ENCODE results near the gene SCN7A. TPM values are rescaled to one million over a fixed set of nuclear protein-coding genes. Genes with fewer than 3 reads are reported as not detected.

Gene SCN7A
- total RNA-seq, 5 donors from 2014 or later (not counting 1 experiment from before 2014, with no cell fraction given) = 0.03 to 0.09 TPM; not detected in 3

- Histone ChIP-seq H3K4me3 (ENCODE audit: control insufficient read depth in 1 of 2, extremely low read depth in 1 of 2, low read length in 1 of 2) (no peak overlapping the region), H3K9me3 (no peaks in the 10 kb centered on the region), H3K4me1 (ENCODE audit: control insufficient read depth in 1 of 2, extremely low read depth in 1 of 2, insufficient read depth in 2 of 2, low read length in 2 of 2) (peaks cover 7 to 13% of the 10 kb centered on the region in 2 experiments), H3K36me3 (ENCODE audit: control insufficient read depth in 2 of 2, extremely low read depth in 1 of 2, insufficient read depth in 1 of 2, low read length in 1 of 2) (no peaks in the 10 kb centered on the region), H3K27me3 (replicated peaks in 1 of 2; ENCODE audit: control insufficient read depth in 2 of 2, extremely low read depth in 1 of 2, insufficient read depth in 2 of 2, low read length in 1 of 2) (peaks cover 2 to 13% of the 10 kb centered on the region in 2 experiments), H3K27ac (ENCODE audit: low read length) (no peak overlapping the region)
- ATAC-seq (replicated peaks in 1 of 4) = no peak
- Mint-ChIP-seq H3K36me3 (no peaks in the 10 kb centered on the region), H3K27me3 (peaks cover 13 to 28% of the 10 kb centered on the region in 2 donors), H3K9me3 (no peaks in the 10 kb centered on the region), H3K4me1 (peaks cover 6 to 21% (median 14%) of the 10 kb centered on the region in 3 donors), H3K27ac (no peak overlapping the region), H3K4me3 (no peak overlapping the region)
- DNase-seq = no peak
- ChIA-PET POLR2A (no interaction called here), CTCF (no interaction called here)
- 65% methylated on average over 2 of the region's 2 CpGs for WGBS (ENCODE audit: insufficient coverage)
Observed at GRCh38 chr2:166373105-166373504, 120.9 kb downstream of the SCN7A start.

- H3K4me3 ChIP-seq (ENCODE audit: control insufficient read depth in 1 of 2, extremely low read depth in 1 of 2, low read length in 1 of 2) = no peak overlapping the region
Observed at GRCh38 chr2:166372046-166372445, 122.0 kb downstream of the SCN7A start.

GRCh38 chr2:166365803-166366420 is 128.1 kb downstream of the SCN7A start:
- no peaks in the 10 kb centered on the region for H3K27me3 ChIP-seq (replicated peaks in 1 of 2; ENCODE audit: control insufficient read depth in 2 of 2, extremely low read depth in 1 of 2, insufficient read depth in 2 of 2, low read length in 1 of 2)
- H3K36me3 ChIP-seq (ENCODE audit: control insufficient read depth in 2 of 2, extremely low read depth in 1 of 2, insufficient read depth in 1 of 2, low read length in 1 of 2) = no peaks in the 10 kb centered on the region
- POLR2A ChIA-PET = no interaction called here
- H3K4me3 ChIP-seq (ENCODE audit: control insufficient read depth in 1 of 2, extremely low read depth in 1 of 2, low read length in 1 of 2) = no peak overlapping the region
- ATAC-seq (replicated peaks in 1 of 4) (no peak), DNase-seq (no peak)
- H3K27ac Mint-ChIP-seq = no peak overlapping the region
- no peak overlapping the region for H3K4me3 Mint-ChIP-seq
- peaks cover 0 to 1% of the 10 kb centered on the region in 2 donors for H3K27me3 Mint-ChIP-seq
- no peak overlapping the region for H3K27ac ChIP-seq (ENCODE audit: low read length)
- no peaks in the 10 kb centered on the region for H3K9me3 Mint-ChIP-seq
- H3K4me1 ChIP-seq (ENCODE audit: control insufficient read depth in 1 of 2, extremely low read depth in 1 of 2, insufficient read depth in 2 of 2, low read length in 2 of 2) = no peaks in the 10 kb centered on the region
- 63% methylated on average over 1 of the region's 6 CpGs for WGBS (ENCODE audit: insufficient coverage)
- H3K4me1 Mint-ChIP-seq = no peaks in the 10 kb centered on the region
- CTCF ChIA-PET = no interaction called here
- no peaks in the 10 kb centered on the region for H3K9me3 ChIP-seq
- no peaks in the 10 kb centered on the region for H3K36me3 Mint-ChIP-seq

More at GRCh38 chr2:166372046-166372445, 122.0 kb downstream of the SCN7A start:
- no CpG with 5 or more reads among the region's 2 CpGs for WGBS (ENCODE audit: insufficient coverage)
- Histone ChIP-seq H3K27me3 (replicated peaks in 1 of 2; ENCODE audit: control insufficient read depth in 2 of 2, extremely low read depth in 1 of 2, insufficient read depth in 2 of 2, low read length in 1 of 2) (peaks cover 0 to 13% of the 10 kb centered on the region in 2 experiments), H3K27ac (ENCODE audit: low read length) (no peak overlapping the region), H3K36me3 (ENCODE audit: control insufficient read depth in 2 of 2, extremely low read depth in 1 of 2, insufficient read depth in 1 of 2, low read length in 1 of 2) (no peaks in the 10 kb centered on the region), H3K4me1 (ENCODE audit: control insufficient read depth in 1 of 2, extremely low read depth in 1 of 2, insufficient read depth in 2 of 2, low read length in 2 of 2) (peaks cover 7 to 13% of the 10 kb centered on the region in 2 experiments), H3K9me3 (no peaks in the 10 kb centered on the region)
- DNase-seq (no peak), ATAC-seq (replicated peaks in 1 of 4) (no peak)
- POLR2A ChIA-PET = no interaction called here
- no peaks in the 10 kb centered on the region for H3K9me3 Mint-ChIP-seq
- H3K27me3 Mint-ChIP-seq = peaks cover 13 to 26% of the 10 kb centered on the region in 2 donors
- CTCF ChIA-PET = no interaction called here
- H3K27ac Mint-ChIP-seq = no peak overlapping the region
- H3K36me3 Mint-ChIP-seq = no peaks in the 10 kb centered on the region
- H3K4me3 Mint-ChIP-seq = no peak overlapping the region
- peaks cover 6 to 21% (median 14%) of the 10 kb centered on the region in 3 donors for H3K4me1 Mint-ChIP-seq

- Mint-ChIP-seq H3K4me1 (no peaks in the 10 kb centered on the region), H3K4me3 (no peak overlapping the region), H3K36me3 (no peaks in the 10 kb centered on the region), H3K9me3 (no peaks in the 10 kb centered on the region), H3K27ac (no peak overlapping the region), H3K27me3 (peaks cover 0 to 1% of the 10 kb centered on the region in 2 donors)
- H3K9me3 ChIP-seq = no peaks in the 10 kb centered on the region
- no peaks in the 10 kb centered on the region for H3K27me3 ChIP-seq (replicated peaks in 1 of 2; ENCODE audit: control insufficient read depth in 2 of 2, extremely low read depth in 1 of 2, insufficient read depth in 2 of 2, low read length in 1 of 2)
- ChIA-PET POLR2A (no interaction called here), CTCF (no interaction called here)
- H3K4me3 ChIP-seq (ENCODE audit: control insufficient read depth in 1 of 2, extremely low read depth in 1 of 2, low read length in 1 of 2) = no peak overlapping the region
- WGBS (ENCODE audit: insufficient coverage) = no CpG with 5 or more reads among the region's 3 CpGs
- no peaks in the 10 kb centered on the region for H3K36me3 ChIP-seq (ENCODE audit: control insufficient read depth in 2 of 2, extremely low read depth in 1 of 2, insufficient read depth in 1 of 2, low read length in 1 of 2)
- ATAC-seq (replicated peaks in 1 of 4) = no peak
- DNase-seq = no peak
- H3K4me1 ChIP-seq (ENCODE audit: control insufficient read depth in 1 of 2, extremely low read depth in 1 of 2, insufficient read depth in 2 of 2, low read length in 2 of 2) = no peaks in the 10 kb centered on the region
- no peak overlapping the region for H3K27ac ChIP-seq (ENCODE audit: low read length)
Observed at GRCh38 chr2:166365239-166365638, 128.8 kb downstream of the SCN7A start.

GRCh38 chr2:166364476-166365161 is 129.4 kb downstream of the SCN7A start:
- ChIA-PET POLR2A (no interaction called here), CTCF (no interaction called here)
- Mint-ChIP-seq H3K4me3 (no peak overlapping the region), H3K27me3 (peaks cover 0 to 1% of the 10 kb centered on the region in 2 donors), H3K36me3 (no peaks in the 10 kb centered on the region), H3K4me1 (no peaks in the 10 kb centered on the region), H3K9me3 (no peaks in the 10 kb centered on the region), H3K27ac (no peak overlapping the region)
- no peak for ATAC-seq (replicated peaks in 1 of 4)
- Histone ChIP-seq H3K9me3 (no peaks in the 10 kb centered on the region), H3K4me3 (ENCODE audit: control insufficient read depth in 1 of 2, extremely low read depth in 1 of 2, low read length in 1 of 2) (no peak overlapping the region), H3K4me1 (ENCODE audit: control insufficient read depth in 1 of 2, extremely low read depth in 1 of 2, insufficient read depth in 2 of 2, low read length in 2 of 2) (no peaks in the 10 kb centered on the region), H3K27me3 (replicated peaks in 1 of 2; ENCODE audit: control insufficient read depth in 2 of 2, extremely low read depth in 1 of 2, insufficient read depth in 2 of 2, low read length in 1 of 2) (no peaks in the 10 kb centered on the region), H3K27ac (ENCODE audit: low read length) (no peak overlapping the region), H3K36me3 (ENCODE audit: control insufficient read depth in 2 of 2, extremely low read depth in 1 of 2, insufficient read depth in 1 of 2, low read length in 1 of 2) (no peaks in the 10 kb centered on the region)
- 100% methylated on average over 2 of the region's 9 CpGs for WGBS (ENCODE audit: insufficient coverage)
- no peak for DNase-seq

GRCh38 chr2:166361351-166362153 is 132.5 kb downstream of the SCN7A start:
- POLR2A ChIA-PET = no interaction called here
- CTCF ChIA-PET = interaction anchor here in 1 of 2 donors (1.0 kb wide), 1 partner anchor 89 kb away, joined by 3 read pairs; no protein-coding TSS in a partner anchor
- 79% methylated on average over 2 of the region's 3 CpGs for WGBS (ENCODE audit: insufficient coverage)

More at GRCh38 chr2:166361351-166362153, 132.5 kb downstream of the SCN7A start:
- no peaks in the 10 kb centered on the region for H3K4me1 ChIP-seq (ENCODE audit: control insufficient read depth in 1 of 2, extremely low read depth in 1 of 2, insufficient read depth in 2 of 2, low read length in 2 of 2)
- no peaks in the 10 kb centered on the region for H3K27me3 Mint-ChIP-seq
- no peaks in the 10 kb centered on the region for H3K36me3 Mint-ChIP-seq
- no peaks in the 10 kb centered on the region for H3K9me3 ChIP-seq
- no peak overlapping the region for H3K27ac Mint-ChIP-seq
- H3K27me3 ChIP-seq (replicated peaks in 1 of 2; ENCODE audit: control insufficient read depth in 2 of 2, extremely low read depth in 1 of 2, insufficient read depth in 2 of 2, low read length in 1 of 2) = no peaks in the 10 kb centered on the region
- DNase-seq (peak in 1 of 35 experiments; percentile 2), ATAC-seq (replicated peaks in 1 of 4) (no peak)
- no peak overlapping the region for H3K4me3 Mint-ChIP-seq
- H3K36me3 ChIP-seq (ENCODE audit: control insufficient read depth in 2 of 2, extremely low read depth in 1 of 2, insufficient read depth in 1 of 2, low read length in 1 of 2) = no peaks in the 10 kb centered on the region
- H3K4me1 Mint-ChIP-seq = no peaks in the 10 kb centered on the region
- H3K4me3 ChIP-seq (ENCODE audit: control insufficient read depth in 1 of 2, extremely low read depth in 1 of 2, low read length in 1 of 2) = no peak overlapping the region
- H3K27ac ChIP-seq (ENCODE audit: low read length) = no peak overlapping the region
- no peaks in the 10 kb centered on the region for H3K9me3 Mint-ChIP-seq

All from T-cell (primary cell).